HCT116 (cell line): ENCODE measurements around the gene MLH3. TPM values are rescaled to one million over a fixed set of nuclear protein-coding genes. Genes with fewer than 3 reads are reported as not detected.

Experiments used
- ATAC-seq: fragments of 200-7000 bp; cut with Tn5 transposase; 2 replicates; pipeline ENCODE4 v1.9.1; 2020; ENCODE audit warnings: mild to moderate bottlenecking, moderate library complexity
- BruUV-seq: library from RNA; stranded (reverse); fragments of 400-500 nt; replicated peaks from 2 replicates; lab custom pipeline; 2021; lab: Mats Ljungman, UMichigan
- CTCF ChIA-PET: fragments of 300-600 bp; sonication (Branson Sonifier 250); formaldehyde crosslinking; loops from one replicate; lab custom pipeline; 2021; ENCODE audit warnings: antibody characterized with exemption; lab: Charles Lee
- POLR2A ChIA-PET: fragments of 300-600, 350-600 bp; sonication (Branson Sonifier 250); formaldehyde crosslinking; loops from one replicate; lab custom pipeline; 2021; ENCODE audit warnings: antibody characterized with exemption; lab: Charles Lee
- RAD21 ChIA-PET, 2 experiments: fragments of 300-600 bp; sonication (Branson Sonifier 250); formaldehyde crosslinking; loops; one replicate each; lab custom pipeline; 2023; ENCODE audit warnings: low total read pairs in 2 of 2; ENCODE audit not compliant: uncharacterized antibody in 2 of 2, unreplicated experiment in 2 of 2, low non-redundant PET in 1 of 2; lab: Charles Lee
- DNase-seq: peaks from one replicate; pipeline ENCODE4 v3.0.0-alpha.2; 2010; ENCODE audit warnings: low read depth, low spot score
- H2AFZ ChIP-seq: fragments of 200-600 bp; shearing (Covaris generic), sonication (generic); 2 replicates; pipeline ENCODE4 v1.6.1; 2017; ENCODE audit warnings: low read depth, mixed run types, mixed read lengths, antibody characterized with exemption, low read length; ENCODE audit not compliant: poor library complexity, severe bottlenecking
- H3K27ac ChIP-seq: 2 replicates; pipeline ENCODE4 v1.5.1; 2012; ENCODE audit warnings: low read depth, low read length
- H3K27me3 ChIP-seq: fragments of 200-600 bp; sonication (generic); 2 replicates; pipeline ENCODE4 v1.6.1; 2016; ENCODE audit warnings: mixed run types, low read length, mixed read lengths; ENCODE audit not compliant: insufficient read depth
- H3K36me3 ChIP-seq, 2 experiments: fragments of 200-500 bp in 1 of 2; fragments of 200-600 bp in 1 of 2; sonication (Bioruptor generic) in 1 of 2; sonication (generic) in 1 of 2; 2 replicates each; pipeline versions ENCODE4 v1.5.1 to v1.6.1; 2014 to 2016; ENCODE audit warnings: low read length in 2 of 2, inconsistent platforms in 1 of 2, mixed read lengths in 1 of 2, mixed run types in 1 of 2; ENCODE audit not compliant: insufficient read depth in 2 of 2, control insufficient read depth in 1 of 2
- H3K4me1 ChIP-seq, 2 experiments: fragments of 200-600 bp in 1 of 2; sonication (generic) in 1 of 2; 2 replicates each; pipeline versions ENCODE4 v1.5.1 to v1.6.1; 2012 to 2017; ENCODE audit warnings: low read length in 2 of 2, inconsistent platforms in 1 of 2, mild to moderate bottlenecking in 1 of 2, mixed read lengths in 1 of 2, mixed run types in 1 of 2, moderate library complexity in 1 of 2; ENCODE audit not compliant: insufficient read depth in 2 of 2, control insufficient read depth in 1 of 2
- H3K4me2 ChIP-seq: fragments of 200-600 bp; sonication (generic); 2 replicates; pipeline ENCODE4 v1.6.1; 2017; ENCODE audit warnings: mixed run types, low read length, mixed read lengths
- H3K4me3 ChIP-seq, 2 experiments: fragments of 200-600 bp in 1 of 2; sonication (generic) in 1 of 2; replicated peaks in 1 of 2; 2 replicates each; pipeline ENCODE4 v1.5.1; 2011 to 2016; ENCODE audit warnings: low read length in 2 of 2, control low read depth in 1 of 2, low read depth in 1 of 2, mild to moderate bottlenecking in 1 of 2, mixed read lengths in 1 of 2, mixed run types in 1 of 2
- H3K79me2 ChIP-seq: fragments of 200-600 bp; sonication (generic); 2 replicates; pipeline ENCODE4 v1.6.1; 2017; ENCODE audit warnings: mild to moderate bottlenecking, mixed run types, low read length, moderate library complexity, mixed read lengths; ENCODE audit not compliant: insufficient read depth
- H3K9ac ChIP-seq: fragments of 200-600 bp; sonication (generic); 2 replicates; pipeline ENCODE4 v1.6.1; 2016; ENCODE audit warnings: low read length, mixed read lengths
- H3K9me2 ChIP-seq: fragments of 200-600 bp; sonication (generic), shearing (Covaris generic); 2 replicates; pipeline ENCODE4 v1.6.1; 2017; ENCODE audit warnings: mixed run types, mild to moderate bottlenecking, moderate library complexity; ENCODE audit not compliant: insufficient read depth
- H3K9me3 ChIP-seq, 2 experiments: fragments of 200-500 bp in 1 of 2; fragments of 200-600 bp in 1 of 2; sonication (Bioruptor generic) in 1 of 2; sonication (generic) in 1 of 2; 2 replicates each; pipeline ENCODE4 v1.6.1; 2014 to 2017; ENCODE audit warnings: low read length in 2 of 2, mixed read lengths in 2 of 2, inconsistent platforms in 1 of 2, low read depth in 1 of 2, mild to moderate bottlenecking in 1 of 2, mixed run types in 1 of 2, moderate library complexity in 1 of 2; ENCODE audit not compliant: control insufficient read depth in 1 of 2, insufficient read depth in 1 of 2
- H4K20me1 ChIP-seq: fragments of 200-600 bp; sonication (generic), shearing (Covaris generic); 2 replicates; pipeline ENCODE4 v1.6.1; 2017; ENCODE audit warnings: mixed run types, mild to moderate bottlenecking, moderate library complexity; ENCODE audit not compliant: insufficient read depth
- ATF3 ChIP-seq: IDR thresholded peaks from 2 replicates; pipeline ENCODE4 v1.6.1; 2012
- CEBPB ChIP-seq: IDR thresholded peaks from 2 replicates; pipeline ENCODE4 v1.6.1; 2012; ENCODE audit warnings: low read depth
- POLR2A ChIP-seq: IDR thresholded peaks from 2 replicates; pipeline ENCODE4 v1.7.0; 2011; ENCODE audit warnings: borderline replicate concordance; ENCODE audit not compliant: insufficient read depth, insufficient read length; ENCODE audit errors: extremely low read depth
- POLR2AphosphoS5 ChIP-seq: IDR thresholded peaks from 2 replicates; pipeline ENCODE4 v1.6.1; 2011; ENCODE audit warnings: mild to moderate bottlenecking, low read depth, low read length, moderate library complexity
- SRF ChIP-seq: IDR thresholded peaks from 2 replicates; pipeline ENCODE4 v1.6.1; 2012; ENCODE audit warnings: low read depth
- YY1 ChIP-seq: IDR thresholded peaks from 2 replicates; pipeline ENCODE4 v1.6.1; 2011; ENCODE audit warnings: low read length, low read depth, moderate library complexity, mild to moderate bottlenecking; ENCODE audit not compliant: insufficient replicate concordance; ENCODE audit errors: extremely low read depth
- ZFX ChIP-seq: fragments of 450-650 bp; IDR thresholded peaks from 2 replicates; pipeline ENCODE4 v1.6.1; 2017
- intact Hi-C: fragments of 100-400 bp; cut with micrococcal nuclease; formaldehyde crosslinking; loops from 2 replicates; pipeline ENCODE4 v1.10.0; 2022
- total RNA-seq: library from RNA; stranded (reverse); gene quantifications from one replicate; pipeline ENCODE4 v1.2.1, GENCODE V29; 2021; ENCODE audit not compliant: unreplicated experiment
- TF ChIP-seq, protein P1 (sequence below): IDR thresholded peaks from 2 replicates; pipeline ENCODE4 v1.6.1; 2011; ENCODE audit warnings: mild to moderate bottlenecking, low read length, moderate library complexity; ENCODE audit not compliant: insufficient replicate concordance; ENCODE audit errors: extremely low read depth

The MLH3 gene
- total RNA-seq, 1 experiment from 2014 or later: 14.7 TPM

GRCh38 chr14:75070383-75070782, 19.1 kb upstream of the MLH3 start:
- no peak for TF ChIP-seq YY1
- no peak for TF ChIP-seq CEBPB
- TF ChIP-seq ATF3: no peak
- TF ChIP-seq ZFX: no peak
- no peak for TF ChIP-seq POLR2AphosphoS5
- no peak for TF ChIP-seq SRF
- TF ChIP-seq, protein P1, sequence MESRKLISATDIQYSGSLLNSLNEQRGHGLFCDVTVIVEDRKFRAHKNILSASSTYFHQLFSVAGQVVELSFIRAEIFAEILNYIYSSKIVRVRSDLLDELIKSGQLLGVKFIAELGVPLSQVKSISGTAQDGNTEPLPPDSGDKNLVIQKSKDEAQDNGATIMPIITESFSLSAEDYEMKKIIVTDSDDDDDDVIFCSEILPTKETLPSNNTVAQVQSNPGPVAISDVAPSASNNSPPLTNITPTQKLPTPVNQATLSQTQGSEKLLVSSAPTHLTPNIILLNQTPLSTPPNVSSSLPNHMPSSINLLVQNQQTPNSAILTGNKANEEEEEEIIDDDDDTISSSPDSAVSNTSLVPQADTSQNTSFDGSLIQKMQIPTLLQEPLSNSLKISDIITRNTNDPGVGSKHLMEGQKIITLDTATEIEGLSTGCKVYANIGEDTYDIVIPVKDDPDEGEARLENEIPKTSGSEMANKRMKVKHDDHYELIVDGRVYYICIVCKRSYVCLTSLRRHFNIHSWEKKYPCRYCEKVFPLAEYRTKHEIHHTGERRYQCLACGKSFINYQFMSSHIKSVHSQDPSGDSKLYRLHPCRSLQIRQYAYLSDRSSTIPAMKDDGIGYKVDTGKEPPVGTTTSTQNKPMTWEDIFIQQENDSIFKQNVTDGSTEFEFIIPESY: no peak
- TF ChIP-seq POLR2A: no peak
- TF ChIP-seq, all 23 proteins: peak for 0
- ATAC-seq: no peak
- Histone ChIP-seq H2AFZ (no peak overlapping the region), H4K20me1 (no peaks in the 10 kb centered on the region), H3K4me3 (no peak overlapping the region), H3K27me3 (no peaks in the 10 kb centered on the region), H3K9me2 (no peaks in the 10 kb centered on the region), H3K4me2 (no peak overlapping the region), H3K27ac (no peak overlapping the region), H3K9me3 (no peaks in the 10 kb centered on the region), H3K79me2 (no peaks in the 10 kb centered on the region), H3K9ac (no peak overlapping the region), H3K36me3 (no peaks in the 10 kb centered on the region), H3K4me1 (peaks cover 11 to 24% of the 10 kb centered on the region in 2 experiments)
- no TSS peak for BruUV-seq
- ChIA-PET POLR2A (no interaction called here), RAD21 (no interaction called here), CTCF (interaction anchor here (1.1 kb wide), 1 partner anchor 126 kb away, joined by 3 read pairs; no protein-coding TSS in a partner anchor)
- no peak for DNase-seq
- intact Hi-C loops: no loop called here
